H1 (cell line): ENCODE data around the gene CENPB. TPM values are rescaled to one million over a fixed set of nuclear protein-coding genes. Genes with fewer than 3 reads are reported as not detected.

Experiments
- ATF2 ChIP-seq: IDR thresholded peaks from 2 replicates; pipeline ENCODE4 v1.6.1; 2012; ENCODE audit warnings: low read length, inconsistent platforms
- ATF3 ChIP-seq: IDR thresholded peaks from 2 replicates; pipeline ENCODE4 v1.6.1; 2011; ENCODE audit warnings: low read depth, mild to moderate bottlenecking, low read length; ENCODE audit not compliant: insufficient read depth
- BRCA1 ChIP-seq: IDR thresholded peaks from 2 replicates; pipeline ENCODE4 v1.6.1; 2012; ENCODE audit warnings: low read depth, low read length, improper control_type of control experiment
- CHD1 ChIP-seq: IDR thresholded peaks from 2 replicates; pipeline ENCODE4 v1.6.1; 2012; ENCODE audit warnings: low read depth, low read length, improper control_type of control experiment
- CTBP2 ChIP-seq: IDR thresholded peaks from 2 replicates; pipeline ENCODE4 v1.7.0; 2011; ENCODE audit warnings: borderline replicate concordance, mild to moderate bottlenecking, moderate library complexity, mixed read lengths, low read length; ENCODE audit not compliant: insufficient read depth, insufficient read length
- E2F6 ChIP-seq: IDR thresholded peaks from 2 replicates; pipeline ENCODE4 v1.6.1; 2012; ENCODE audit warnings: inconsistent platforms
- EZH2 ChIP-seq: fragments of 200-600 bp; sonication (generic); IDR thresholded peaks from 2 replicates; pipeline ENCODE4 v1.7.1; 2012; ENCODE audit warnings: low read depth, mild to moderate bottlenecking, moderate library complexity, low read length, inconsistent platforms; ENCODE audit not compliant: severe bottlenecking
- FOSL1 ChIP-seq: IDR thresholded peaks from 2 replicates; pipeline ENCODE4 v1.6.1; 2011; ENCODE audit warnings: mild to moderate bottlenecking, low read depth, low read length, moderate library complexity; ENCODE audit not compliant: insufficient read depth
- GTF2F1 ChIP-seq: IDR thresholded peaks from 2 replicates; pipeline ENCODE4 v1.6.1; 2012; ENCODE audit warnings: low read depth, low read length, improper control_type of control experiment, borderline replicate concordance
- JUN ChIP-seq: IDR thresholded peaks from 2 replicates; pipeline ENCODE4 v1.6.1; 2011; ENCODE audit warnings: low read depth, mild to moderate bottlenecking, improper control_type of control experiment, low read length
- KDM4A ChIP-seq: IDR thresholded peaks from one replicate; pipeline ENCODE4 v1.7.1; 2012; ENCODE audit warnings: low read depth, mild to moderate bottlenecking, moderate library complexity, low read length, inconsistent platforms; ENCODE audit not compliant: severe bottlenecking
- KDM5A ChIP-seq: fragments of 200-600 bp; IDR thresholded peaks from 2 replicates; pipeline ENCODE4 v1.7.1; 2012; ENCODE audit warnings: mild to moderate bottlenecking, low read length, inconsistent platforms, mixed read lengths
- POLR2A ChIP-seq, 2 experiments: IDR thresholded peaks; 1 replicate in 1 of 2; 2 replicates in 1 of 2; pipeline ENCODE4 v1.6.1; 2011; ENCODE audit warnings: low read depth in 2 of 2, low read length in 2 of 2, mild to moderate bottlenecking in 2 of 2; ENCODE audit errors: control extremely low read depth in 1 of 2
- POU5F1 ChIP-seq: IDR thresholded peaks from 2 replicates; pipeline ENCODE4 v1.6.1; 2011; ENCODE audit warnings: low read depth, mild to moderate bottlenecking, low read length, moderate library complexity
- RFX5 ChIP-seq: IDR thresholded peaks from 2 replicates; pipeline ENCODE4 v1.6.1; 2011; ENCODE audit warnings: low read depth, low read length, improper control_type of control experiment, borderline replicate concordance
- RNF2 ChIP-seq: fragments of 200-900, 300-1000 bp; sonication (generic); IDR thresholded peaks from 2 replicates; pipeline ENCODE4 v1.7.1; 2016; ENCODE audit warnings: borderline replicate concordance, low read depth, mild to moderate bottlenecking, antibody characterized with exemption, low read length; ENCODE audit not compliant: poor library complexity, severe bottlenecking; ENCODE audit errors: missing control alignments
- RXRA ChIP-seq: IDR thresholded peaks from 2 replicates; pipeline ENCODE4 v1.6.1; 2011; ENCODE audit warnings: low read depth, mild to moderate bottlenecking, low read length, moderate library complexity; ENCODE audit not compliant: insufficient read depth
- SIRT6 ChIP-seq: IDR thresholded peaks from one replicate; pipeline ENCODE4 v1.7.1; 2012; ENCODE audit warnings: low read length, inconsistent platforms
- SIX5 ChIP-seq: IDR thresholded peaks from 2 replicates; pipeline ENCODE4 v1.6.1; 2011; ENCODE audit warnings: mild to moderate bottlenecking, low read depth, low read length
- SP4 ChIP-seq: IDR thresholded peaks from 2 replicates; pipeline ENCODE4 v1.6.1; 2012; ENCODE audit warnings: low read length, inconsistent platforms
- TAF1 ChIP-seq: IDR thresholded peaks from 2 replicates; pipeline ENCODE4 v1.6.1; 2011; ENCODE audit warnings: mild to moderate bottlenecking, low read depth, low read length
- TEAD4 ChIP-seq: IDR thresholded peaks from 2 replicates; pipeline ENCODE4 v1.6.1; 2012; ENCODE audit warnings: low read depth, low read length, inconsistent platforms, mixed read lengths
- polyA plus RNA-seq, 7 experiments: library from polyadenylated mRNA; depleted of rRNA in 3 of 7; stranded (reverse) in 5 of 7; unstranded in 2 of 7; fragments of >200 nt in 5 of 7; fragments of 200-250 nt in 2 of 7; gene quantifications; 1 replicate in 5 of 7; 2 replicates in 1 of 7; 4 replicates in 1 of 7; pipeline versions ENCODE4 v1.2.1 to v1.2.3, GENCODE V29; 2011 to 2013; ENCODE audit warnings: missing spikeins in 2 of 7, mixed read lengths in 2 of 7
- total RNA-seq: library from RNA; stranded (reverse); fragmentation: NEBNext Ultra II Directional; extraction: Animal tissue kit (Norgen Biotek cat#: 25700); gene quantifications from 2 replicates; pipeline ENCODE4 v1.2.1, GENCODE V29; 2021

Gene CENPB
- total and polyA plus RNA-seq, 2 of the 8 experiments (the other 6 are each of a cell fraction or from before 2014, with no cell fraction given) = 17.7 to 51.6 TPM

- TF ChIP-seq TAF1 = 0 out of 2 replicates have a peak, but pooled peaks have one; percentile 25
- no peak for TF ChIP-seq RNF2
- no peak for TF ChIP-seq KDM4A
- TF ChIP-seq BRCA1 = no peak
- no peak for TF ChIP-seq CTBP2
- no peak for TF ChIP-seq GTF2F1
- TF ChIP-seq RFX5 = no peak
- TF ChIP-seq SIX5 = peak; percentile 83
- no peak for TF ChIP-seq POU5F1
- TF ChIP-seq E2F6 = no peak
- no peak for TF ChIP-seq FOSL1
- no peak for TF ChIP-seq CHD1
- TF ChIP-seq EZH2 = no peak
- TF ChIP-seq TEAD4 = no peak
- no peak for TF ChIP-seq POLR2A (IDR thresholded peaks at IDR 0.05; ENCODE audit: control extremely low read depth in 1 of 2, low read depth in 2 of 2, low read length in 2 of 2)
- TF ChIP-seq SIRT6 = no peak
- TF ChIP-seq ATF3 = no peak
- TF ChIP-seq KDM5A = no peak
- no peak for TF ChIP-seq SP4
- TF ChIP-seq JUN = no peak
- no peak for TF ChIP-seq RXRA
- TF ChIP-seq ATF2 = no peak
These were observed 5.2 kb downstream of the CENPB start, which contains the start of gene SPEF1 (continued) for GRCh38 chr20:3781153-3781910.
